ENCODE results near the gene EVA1A.

GRCh38 chr2:75558786-75559679 lies 1.7 kb downstream of the EVA1A start:
- TF ChIP-seq NRF1 (IDR thresholded peaks at IDR 0.05; ENCODE audit: low read depth, low read length) = no peak
- TF ChIP-seq POLR2A (IDR thresholded peaks at IDR 0.05; ENCODE audit: control extremely low read depth in 1 of 2, low read depth in 2 of 2, low read length in 2 of 2) = no peak
- no peak for TF ChIP-seq EZH2 (IDR thresholded peaks at IDR 0.05; ENCODE audit: low read depth, low read length, severe bottlenecking)
- no peak for TF ChIP-seq MAX (IDR thresholded peaks at IDR 0.05)
- TF ChIP-seq KDM1A (IDR thresholded peaks at IDR 0.05; ENCODE audit: borderline replicate concordance, low read length) = no peak
- TF ChIP-seq ZNF274 (IDR thresholded peaks at IDR 0.05; ENCODE audit: borderline replicate concordance, extremely low read depth, low read length) = no peak
- no peak for TF ChIP-seq CTBP2 (IDR thresholded peaks at IDR 0.05; ENCODE audit: borderline replicate concordance, insufficient read depth, insufficient read length, low read length)
- no peak for TF ChIP-seq RAD21 (IDR thresholded peaks at IDR 0.05 in 1 of 2, conservative IDR thresholded peaks at IDR 0.05 in 1 of 2; ENCODE audit: low read depth in 2 of 2, low read length in 2 of 2)
- TF ChIP-seq TBP (IDR thresholded peaks at IDR 0.05; ENCODE audit: low read depth, low read length) = no peak
- TF ChIP-seq CHD2 (IDR thresholded peaks at IDR 0.05; ENCODE audit: low read length) = no peak
- no peak for TF ChIP-seq CTCF (IDR thresholded peaks at IDR 0.05; ENCODE audit: control extremely low read depth in 1 of 3, insufficient read depth in 1 of 3, low read depth in 1 of 3, low read length in 3 of 3)
- no peak for TF ChIP-seq EP300 (IDR thresholded peaks at IDR 0.05; ENCODE audit: borderline replicate concordance in 1 of 2, low read depth in 2 of 2, low read length in 2 of 2)

Measured in H1 (cell line).